IMR-90 (cell line): Measurements from ENCODE around the gene METRNL. TPM values are rescaled to one million over a fixed set of nuclear protein-coding genes. Genes with fewer than 3 reads are reported as not detected.

ENCODE experiments used
- ATAC-seq: fragments of 200-7000 bp; cut with Tn5 transposase; 2 replicates; pipeline ENCODE4 v1.9.1; 2020; ENCODE audit warnings: low read depth, mild to moderate bottlenecking, moderate library complexity
- BruUV-seq: library from RNA; stranded (reverse); fragments of 400-500 nt; replicated peaks from 2 replicates; lab custom pipeline; 2021; lab: Mats Ljungman, UMichigan
- CTCF ChIA-PET: fragments of 300-600 bp; formaldehyde crosslinking; extraction: SDS; loops from one replicate; lab custom pipeline; 2021; ENCODE audit warnings: antibody characterized with exemption; lab: Yijun Ruan, JAX
- POLR2A ChIA-PET: fragments of 300-600 bp; sonication (Branson Sonifier 250); formaldehyde crosslinking; loops from one replicate; lab custom pipeline; 2022; ENCODE audit warnings: antibody characterized with exemption; ENCODE audit not compliant: unreplicated experiment; lab: Charles Lee
- DNase-seq: peaks from one replicate; pipeline ENCODE4 v3.0.0; 2013
- H2AFZ ChIP-seq: replicated peaks from 2 replicates; pipeline ENCODE3; 2013; ENCODE audit warnings: low read length, mild to moderate bottlenecking; ENCODE audit not compliant: poor library complexity
- H2AK5ac ChIP-seq: 2 replicates; pipeline ENCODE4 v1.6.1; 2013; ENCODE audit warnings: low read depth, low read length, inconsistent platforms
- H2AK9ac ChIP-seq: replicated peaks from 2 replicates; pipeline ENCODE3; 2013; ENCODE audit warnings: mild to moderate bottlenecking, low read depth, low read length, moderate library complexity; ENCODE audit not compliant: poor library complexity
- H2BK120ac ChIP-seq: 2 replicates; pipeline ENCODE4 v1.6.1; 2013; ENCODE audit warnings: low read depth, low read length, inconsistent platforms
- H2BK15ac ChIP-seq: 3 replicates; pipeline ENCODE4 v1.6.1; 2013; ENCODE audit warnings: low read depth, low read length, inconsistent platforms
- H2BK20ac ChIP-seq: 2 replicates; pipeline ENCODE4 v1.6.1; 2013; ENCODE audit warnings: low read depth, mild to moderate bottlenecking, inconsistent platforms, low read length, moderate library complexity
- H2BK5ac ChIP-seq: 2 replicates; pipeline ENCODE4 v1.6.1; 2013; ENCODE audit warnings: mild to moderate bottlenecking, low read depth, low read length, inconsistent platforms; ENCODE audit not compliant: poor library complexity, severe bottlenecking
- H3K14ac ChIP-seq: replicated peaks from 2 replicates; pipeline ENCODE4 v1.6.1; 2013; ENCODE audit warnings: low read depth, low read length, inconsistent platforms
- H3K18ac ChIP-seq: 2 replicates; pipeline ENCODE4 v1.6.1; 2013; ENCODE audit warnings: low read depth, low read length, control low read depth
- H3K23ac ChIP-seq: 2 replicates; pipeline ENCODE4 v1.6.1; 2013; ENCODE audit warnings: low read depth, low read length, inconsistent platforms
- H3K27ac ChIP-seq: 2 replicates; pipeline ENCODE4 v1.5.1; 2013; ENCODE audit warnings: mild to moderate bottlenecking, control low read depth, low read length; ENCODE audit not compliant: insufficient read depth
- H3K27me3 ChIP-seq: 2 replicates; pipeline ENCODE4 v1.6.1; 2013; ENCODE audit warnings: low read length; ENCODE audit not compliant: control insufficient read depth, insufficient read depth
- H3K36me3 ChIP-seq: 2 replicates; pipeline ENCODE4 v1.6.1; 2013; ENCODE audit warnings: low read length, mixed read lengths; ENCODE audit not compliant: control insufficient read depth, insufficient read depth
- H3K4ac ChIP-seq: 2 replicates; pipeline ENCODE4 v1.6.1; 2013; ENCODE audit warnings: low read depth, low read length, inconsistent platforms
- H3K4me1 ChIP-seq: 2 replicates; pipeline ENCODE4 v1.6.1; 2013; ENCODE audit warnings: low read length, mixed read lengths; ENCODE audit not compliant: control insufficient read depth, insufficient read depth
- H3K4me2 ChIP-seq: 2 replicates; pipeline ENCODE4 v1.6.1; 2013; ENCODE audit warnings: low read depth, mild to moderate bottlenecking, control low read depth, low read length, moderate library complexity
- H3K4me3 ChIP-seq: 2 replicates; pipeline ENCODE4 v1.5.1; 2013; ENCODE audit warnings: low read depth, mild to moderate bottlenecking, control low read depth, low read length, moderate library complexity; ENCODE audit not compliant: insufficient read depth
- H3K56ac ChIP-seq: 2 replicates; pipeline ENCODE4 v1.6.1; 2013; ENCODE audit warnings: low read length, inconsistent platforms; ENCODE audit not compliant: insufficient read depth; ENCODE audit errors: extremely low read depth
- H3K79me1 ChIP-seq, 2 experiments: 2 replicates each; pipeline ENCODE4 v1.6.1; 2013; ENCODE audit warnings: low read length in 2 of 2, inconsistent platforms in 1 of 2, low read depth in 1 of 2
- H3K9ac ChIP-seq: 2 replicates; pipeline ENCODE4 v1.6.1; 2013; ENCODE audit warnings: low read depth, low read length, control low read depth
- H3K9me1 ChIP-seq: 2 replicates; pipeline ENCODE4 v1.6.1; 2013; ENCODE audit warnings: low read length, inconsistent platforms; ENCODE audit not compliant: insufficient read depth
- H3K9me3 ChIP-seq: 2 replicates; pipeline ENCODE4 v1.6.1; 2013; ENCODE audit warnings: low read length; ENCODE audit not compliant: control insufficient read depth, insufficient read depth
- H4K20me1 ChIP-seq: 2 replicates; pipeline ENCODE4 v1.6.1; 2013; ENCODE audit warnings: low read length, inconsistent platforms; ENCODE audit not compliant: insufficient read depth
- H4K5ac ChIP-seq: 2 replicates; pipeline ENCODE4 v1.6.1; 2013; ENCODE audit warnings: mild to moderate bottlenecking, low read depth, low read length, control low read depth
- H4K8ac ChIP-seq, 2 experiments: 2 replicates each; pipeline ENCODE4 v1.6.1; 2013; ENCODE audit warnings: low read depth in 2 of 2, low read length in 2 of 2, control low read depth in 1 of 2, inconsistent platforms in 1 of 2
- H4K91ac ChIP-seq: 2 replicates; pipeline ENCODE4 v1.6.1; 2013; ENCODE audit warnings: low read depth, low read length, inconsistent platforms; ENCODE audit not compliant: insufficient read depth
- CEBPB ChIP-seq: IDR thresholded peaks from 2 replicates; pipeline ENCODE4 v1.6.1; 2012; ENCODE audit warnings: low read depth, low read length, improper control_type of control experiment
- CHD1 ChIP-seq: IDR thresholded peaks from 2 replicates; pipeline ENCODE4 v1.6.1; 2012; ENCODE audit warnings: low read depth, low read length, improper control_type of control experiment
- FOS ChIP-seq: fragments of 150-350 bp; IDR thresholded peaks from 2 replicates; pipeline ENCODE4 v1.6.1; 2016; ENCODE audit warnings: low read depth, low read length
- MAZ ChIP-seq: IDR thresholded peaks from 2 replicates; pipeline ENCODE4 v1.6.1; 2012; ENCODE audit warnings: low read depth, mild to moderate bottlenecking, low read length, improper control_type of control experiment, moderate library complexity, borderline replicate concordance
- NFE2L2 ChIP-seq: fragments of 150-350 bp; IDR thresholded peaks from 2 replicates; pipeline ENCODE4 v1.6.1; 2016; ENCODE audit warnings: low read depth, mild to moderate bottlenecking, low read length
- RAD21 ChIP-seq: IDR thresholded peaks from 2 replicates; pipeline ENCODE4 v1.6.1; 2012; ENCODE audit warnings: low read length, improper control_type of control experiment
- RCOR1 ChIP-seq: IDR thresholded peaks from 2 replicates; pipeline ENCODE4 v1.6.1; 2012; ENCODE audit warnings: mild to moderate bottlenecking, low read length, improper control_type of control experiment; ENCODE audit not compliant: insufficient replicate concordance
- RFX5 ChIP-seq: IDR thresholded peaks from 2 replicates; pipeline ENCODE4 v1.8.0; 2012; ENCODE audit warnings: low read depth, mild to moderate bottlenecking, low read length, moderate library complexity
- WGBS, 2 experiments: methylation state at CpG; one replicate each; pipeline versions ENCODE4 v1.1.5 to v1.1.7; 2013; ENCODE audit warnings: missing lambda C conversion rate in 2 of 2; ENCODE audit not compliant: insufficient read length in 1 of 2; ENCODE audit errors: extremely low coverage in 2 of 2; 5-methylcytosine and 5-hydroxymethylcytosine counted together
- dilution Hi-C: fragments of 300-500 bp; cut with HindIII; formaldehyde crosslinking; loops from one replicate; pipeline ENCODE4 v1.14.3; 2018; ENCODE audit warnings: low sequenced_read_pairs; ENCODE audit not compliant: unreplicated experiment
- in situ Hi-C: fragments of 300-500 bp; cut with MboI; formaldehyde crosslinking; loops from 3 replicates; pipeline ENCODE4 v1.14.3; 2019; ENCODE audit warnings: low sequenced_read_pairs, inconsistent platforms, mixed read lengths
- intact Hi-C: fragments of 100-400 bp; cut with micrococcal nuclease; formaldehyde crosslinking; loops from 2 replicates; pipeline ENCODE4 v1.10.0; 2022
- polyA plus RNA-seq, 3 experiments: library from polyadenylated mRNA; depleted of rRNA; stranded (reverse); fragments of >200 nt; gene quantifications; 2 replicates each; pipeline ENCODE4 v1.2.3, GENCODE V29; 2012; ENCODE audit warnings: low replicate concordance in 1 of 3
- total RNA-seq: library from RNA; depleted of rRNA; stranded (reverse); fragments of >200 nt; gene quantifications from 2 replicates; pipeline ENCODE4 v1.2.3, GENCODE V29; 2012
- TF ChIP-seq, protein P1 (sequence below): fragments of 150-350 bp; IDR thresholded peaks from 2 replicates; pipeline ENCODE4 v1.6.1; 2017; ENCODE audit warnings: mild to moderate bottlenecking, antibody characterized with exemption, low read length, low read depth
- TF ChIP-seq, protein P2 (sequence below): fragments of 150-350 bp; IDR thresholded peaks from 2 replicates; pipeline ENCODE4 v1.6.1; 2016; ENCODE audit warnings: low read depth, mild to moderate bottlenecking, low read length, moderate library complexity, borderline replicate concordance
- TF ChIP-seq, protein P3 (sequence below): conservative IDR thresholded peaks from 2 replicates; pipeline ENCODE4 v1.5.1; 2012; ENCODE audit warnings: mild to moderate bottlenecking, low read depth, low read length, improper control_type of control experiment

Gene METRNL
- total and polyA plus RNA-seq, 2 of the 4 experiments (the other 2 are of a cell fraction) = 17.9 to 48.2 TPM

DNA sequence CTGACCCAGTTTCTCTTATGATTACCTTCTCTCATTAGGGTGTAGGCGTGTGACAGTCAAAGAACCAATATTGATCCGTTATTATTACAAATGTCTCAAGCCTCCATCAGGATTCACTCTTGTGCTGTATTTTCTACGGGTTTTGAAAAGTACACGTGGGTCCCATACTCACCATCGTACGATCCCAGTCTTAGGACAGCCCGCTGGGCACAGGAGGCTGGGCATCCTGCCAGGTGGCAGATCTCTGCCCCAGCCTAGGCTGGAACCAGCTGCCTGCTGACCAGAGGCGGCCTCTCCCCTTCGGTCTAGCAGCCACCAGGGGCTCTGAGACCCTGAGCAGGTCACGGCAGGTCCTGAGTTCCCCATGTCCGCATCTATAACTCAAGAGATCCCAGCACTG is 2.0 kb upstream of the METRNL start:
- no peak overlapping the region for H2BK20ac ChIP-seq
- dilution Hi-C loops (no loop called here), intact Hi-C loops (no loop called here), in situ Hi-C loops (no loop called here)
- H3K4ac ChIP-seq = no peak overlapping the region
- ATAC-seq (no peak), DNase-seq (no peak)
- no peak overlapping the region; the same call in 1 of the 2 replicates for H2AK5ac ChIP-seq
- TF ChIP-seq RCOR1 (no peak), CHD1 (no peak), FOS (no peak), RAD21 (no peak), NFE2L2 (no peak), RFX5 (no peak), MAZ (no peak), CEBPB (no peak)
- TF ChIP-seq, protein P1, sequence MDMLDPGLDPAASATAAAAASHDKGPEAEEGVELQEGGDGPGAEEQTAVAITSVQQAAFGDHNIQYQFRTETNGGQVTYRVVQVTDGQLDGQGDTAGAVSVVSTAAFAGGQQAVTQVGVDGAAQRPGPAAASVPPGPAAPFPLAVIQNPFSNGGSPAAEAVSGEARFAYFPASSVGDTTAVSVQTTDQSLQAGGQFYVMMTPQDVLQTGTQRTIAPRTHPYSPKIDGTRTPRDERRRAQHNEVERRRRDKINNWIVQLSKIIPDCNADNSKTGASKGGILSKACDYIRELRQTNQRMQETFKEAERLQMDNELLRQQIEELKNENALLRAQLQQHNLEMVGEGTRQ = no peak
- TF ChIP-seq, protein P2, sequence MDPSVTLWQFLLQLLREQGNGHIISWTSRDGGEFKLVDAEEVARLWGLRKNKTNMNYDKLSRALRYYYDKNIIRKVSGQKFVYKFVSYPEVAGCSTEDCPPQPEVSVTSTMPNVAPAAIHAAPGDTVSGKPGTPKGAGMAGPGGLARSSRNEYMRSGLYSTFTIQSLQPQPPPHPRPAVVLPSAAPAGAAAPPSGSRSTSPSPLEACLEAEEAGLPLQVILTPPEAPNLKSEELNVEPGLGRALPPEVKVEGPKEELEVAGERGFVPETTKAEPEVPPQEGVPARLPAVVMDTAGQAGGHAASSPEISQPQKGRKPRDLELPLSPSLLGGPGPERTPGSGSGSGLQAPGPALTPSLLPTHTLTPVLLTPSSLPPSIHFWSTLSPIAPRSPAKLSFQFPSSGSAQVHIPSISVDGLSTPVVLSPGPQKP = no peak
- TF ChIP-seq, protein P3, sequence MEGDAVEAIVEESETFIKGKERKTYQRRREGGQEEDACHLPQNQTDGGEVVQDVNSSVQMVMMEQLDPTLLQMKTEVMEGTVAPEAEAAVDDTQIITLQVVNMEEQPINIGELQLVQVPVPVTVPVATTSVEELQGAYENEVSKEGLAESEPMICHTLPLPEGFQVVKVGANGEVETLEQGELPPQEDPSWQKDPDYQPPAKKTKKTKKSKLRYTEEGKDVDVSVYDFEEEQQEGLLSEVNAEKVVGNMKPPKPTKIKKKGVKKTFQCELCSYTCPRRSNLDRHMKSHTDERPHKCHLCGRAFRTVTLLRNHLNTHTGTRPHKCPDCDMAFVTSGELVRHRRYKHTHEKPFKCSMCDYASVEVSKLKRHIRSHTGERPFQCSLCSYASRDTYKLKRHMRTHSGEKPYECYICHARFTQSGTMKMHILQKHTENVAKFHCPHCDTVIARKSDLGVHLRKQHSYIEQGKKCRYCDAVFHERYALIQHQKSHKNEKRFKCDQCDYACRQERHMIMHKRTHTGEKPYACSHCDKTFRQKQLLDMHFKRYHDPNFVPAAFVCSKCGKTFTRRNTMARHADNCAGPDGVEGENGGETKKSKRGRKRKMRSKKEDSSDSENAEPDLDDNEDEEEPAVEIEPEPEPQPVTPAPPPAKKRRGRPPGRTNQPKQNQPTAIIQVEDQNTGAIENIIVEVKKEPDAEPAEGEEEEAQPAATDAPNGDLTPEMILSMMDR = no peak
- no peak overlapping the region for H2BK15ac ChIP-seq
- no peak overlapping the region for H2BK120ac ChIP-seq
- peaks cover 13% of the 10 kb centered on the region for H4K20me1 ChIP-seq
- H3K4me1 ChIP-seq = peaks cover 14% of the 10 kb centered on the region
- BruUV-seq = no TSS peak
- peaks cover 9% of the 10 kb centered on the region; the same call in 1 of the 2 replicates for H3K27me3 ChIP-seq
- H3K23ac ChIP-seq = no peak overlapping the region
- H2AK9ac ChIP-seq = no peak overlapping the region
- H3K4me2 ChIP-seq = no peak overlapping the region
- no peak overlapping the region for H3K9ac ChIP-seq
- H3K9me1 ChIP-seq = peaks cover 8% of the 10 kb centered on the region
- H3K9me3 ChIP-seq = no peaks in the 10 kb centered on the region
- no peak overlapping the region for H4K8ac ChIP-seq
- no peak overlapping the region for H3K27ac ChIP-seq
- H3K56ac ChIP-seq = no peak overlapping the region
- H3K18ac ChIP-seq = no peak overlapping the region
- POLR2A ChIA-PET = no interaction called here
- H2BK5ac ChIP-seq = no peak overlapping the region
- CTCF ChIA-PET = no interaction called here
- 77% methylated on average over 6 of the region's 11 CpGs; no CpG with 5 or more reads in 1 of the 2 experiments for WGBS, 2 experiments
- peaks cover 5% of the 10 kb centered on the region; the same call in 1 of the 2 replicates for H3K36me3 ChIP-seq
- no peak overlapping the region for H4K91ac ChIP-seq
- no peak overlapping the region for H4K5ac ChIP-seq
- H3K14ac ChIP-seq = no peak overlapping the region
- peaks cover under 1 to 11% of the 10 kb centered on the region in 2 experiments; a peak in 2 of 4 replicates for H3K79me1 ChIP-seq
- no peak overlapping the region for H2AFZ ChIP-seq
- no peak overlapping the region for H3K4me3 ChIP-seq
